Breast epithelium (tissue), 3 donors: Measurements from ENCODE around the gene QPCT.

Experiments used
- POLR2A ChIP-seq: fragments of 450-650 bp; IDR thresholded peaks from one replicate; pipeline ENCODE4 v1.6.1; 2016; ENCODE audit warnings: antibody characterized with exemption, mild to moderate bottlenecking, moderate library complexity
- POLR2AphosphoS5 ChIP-seq, 3 donors: sonication (generic); formaldehyde crosslinking; IDR thresholded peaks; one replicate each; pipeline ENCODE4 v1.6.1; 2017; ENCODE audit warnings: antibody characterized with exemption in 3 of 3
- TF ChIP-seq, protein P1 (sequence below), 3 donors: fragments of 450-650 bp; IDR thresholded peaks; one replicate each; pipeline ENCODE4 v1.5.1; 2016 to 2017; ENCODE audit warnings: antibody characterized with exemption in 3 of 3, mild to moderate bottlenecking in 3 of 3, moderate library complexity in 3 of 3

- TF ChIP-seq POLR2A (no peak), POLR2AphosphoS5 (IDR thresholded peaks at IDR 0.05) (no peak)
- TF ChIP-seq, protein P1, sequence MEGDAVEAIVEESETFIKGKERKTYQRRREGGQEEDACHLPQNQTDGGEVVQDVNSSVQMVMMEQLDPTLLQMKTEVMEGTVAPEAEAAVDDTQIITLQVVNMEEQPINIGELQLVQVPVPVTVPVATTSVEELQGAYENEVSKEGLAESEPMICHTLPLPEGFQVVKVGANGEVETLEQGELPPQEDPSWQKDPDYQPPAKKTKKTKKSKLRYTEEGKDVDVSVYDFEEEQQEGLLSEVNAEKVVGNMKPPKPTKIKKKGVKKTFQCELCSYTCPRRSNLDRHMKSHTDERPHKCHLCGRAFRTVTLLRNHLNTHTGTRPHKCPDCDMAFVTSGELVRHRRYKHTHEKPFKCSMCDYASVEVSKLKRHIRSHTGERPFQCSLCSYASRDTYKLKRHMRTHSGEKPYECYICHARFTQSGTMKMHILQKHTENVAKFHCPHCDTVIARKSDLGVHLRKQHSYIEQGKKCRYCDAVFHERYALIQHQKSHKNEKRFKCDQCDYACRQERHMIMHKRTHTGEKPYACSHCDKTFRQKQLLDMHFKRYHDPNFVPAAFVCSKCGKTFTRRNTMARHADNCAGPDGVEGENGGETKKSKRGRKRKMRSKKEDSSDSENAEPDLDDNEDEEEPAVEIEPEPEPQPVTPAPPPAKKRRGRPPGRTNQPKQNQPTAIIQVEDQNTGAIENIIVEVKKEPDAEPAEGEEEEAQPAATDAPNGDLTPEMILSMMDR (IDR thresholded peaks at IDR 0.05) = peak; percentile 93 to 97 (median 97)
These were observed 70.1 kb downstream of the QPCT start for GRCh38 chr2:37414470-37414949.
